ENCODE results near the gene SLC2A6. TPM values are rescaled to one million over a fixed set of nuclear protein-coding genes. Genes with fewer than 3 reads are reported as not detected.

The SLC2A6 gene
- total RNA-seq, 4 donors from 2014 or later, result 1.0 to 5.1 (median 3.0) TPM

- no peak for TF ChIP-seq CTCF (IDR thresholded peaks at IDR 0.05; ENCODE audit: low read depth)
Observed at GRCh38 chr9:133453651-133454050, 25.2 kb downstream of the SLC2A6 start.

GRCh38 chr9:133452562-133452961 lies 26.3 kb downstream of the SLC2A6 start:
- no peak for TF ChIP-seq CTCF (IDR thresholded peaks at IDR 0.05; ENCODE audit: low read depth)

GRCh38 chr9:133449760-133450159 lies 29.1 kb downstream of the SLC2A6 start:
- no peak for TF ChIP-seq CTCF (IDR thresholded peaks at IDR 0.05; ENCODE audit: low read depth)

- TF ChIP-seq CTCF (IDR thresholded peaks at IDR 0.05; ENCODE audit: low read depth), result no peak
Observed at GRCh38 chr9:133448487-133448972, 30.4 kb downstream of the SLC2A6 start.

- no peak for TF ChIP-seq CTCF (IDR thresholded peaks at IDR 0.05; ENCODE audit: low read depth)
Observed at GRCh38 chr9:133445293-133445969, 33.5 kb downstream of the SLC2A6 start.

GRCh38 chr9:133443982-133444381 lies 34.9 kb downstream of the SLC2A6 start:
- no peak for TF ChIP-seq CTCF (IDR thresholded peaks at IDR 0.05; ENCODE audit: low read depth)

- no peak for TF ChIP-seq CTCF (IDR thresholded peaks at IDR 0.05; ENCODE audit: low read depth)
Observed at GRCh38 chr9:133443248-133443647, 35.7 kb downstream of the SLC2A6 start.

Measured in subcutaneous adipose tissue (tissue), 4 donors.